SK-N-SH treated with all-trans-retinoic acid at 6 μM for 48 hours (cell line): ENCODE data around the gene SRD5A3.

Experiments
- CSDC2 ChIP-seq: fragments of 250-450 bp; sonication (Bioruptor Pico); IDR thresholded peaks from 2 replicates; pipeline ENCODE4 v1.5.0; 2020; ENCODE audit warnings: mild to moderate bottlenecking, moderate library complexity
- OSR1 ChIP-seq: fragments of 250-450 bp; sonication (Bioruptor Pico); IDR thresholded peaks from 2 replicates; pipeline ENCODE4 v1.8.0; 2022; ENCODE audit warnings: moderate library complexity, mild to moderate bottlenecking, inconsistent platforms
- RARB ChIP-seq: fragments of 250-450 bp; sonication (Bioruptor Pico); IDR thresholded peaks from 2 replicates; pipeline ENCODE4 v1.8.0; 2021; ENCODE audit warnings: mild to moderate bottlenecking, moderate library complexity
- TCF4 ChIP-seq: fragments of 250-450 bp; sonication (Bioruptor Pico); IDR thresholded peaks from 2 replicates; pipeline ENCODE4 v1.8.0; 2021; ENCODE audit warnings: mild to moderate bottlenecking, moderate library complexity, borderline replicate concordance
- ZFP3 ChIP-seq: fragments of 250-450 bp; sonication (Bioruptor Pico); IDR thresholded peaks from 2 replicates; pipeline ENCODE4 v1.5.0; 2020; ENCODE audit warnings: mild to moderate bottlenecking, moderate library complexity
- ZNF565 ChIP-seq: fragments of 450-650 bp; formaldehyde crosslinking; conservative IDR thresholded peaks from 2 replicates; pipeline ENCODE4 v1.5.0; 2020; ENCODE audit warnings: low read depth, mild to moderate bottlenecking, moderate library complexity
- ZNF8 ChIP-seq: fragments of 450-650 bp; formaldehyde crosslinking; IDR thresholded peaks from 2 replicates; pipeline ENCODE4 v1.5.0; 2020; ENCODE audit warnings: mild to moderate bottlenecking, moderate library complexity
- TF ChIP-seq, protein P1 (sequence below): fragments of 250-450 bp; sonication (Bioruptor Pico); IDR thresholded peaks from 2 replicates; pipeline ENCODE4 v1.5.1; 2020; ENCODE audit warnings: low read depth, mild to moderate bottlenecking, moderate library complexity
- TF ChIP-seq, protein P2 (sequence below): fragments of 250-450 bp; sonication (Bioruptor Pico); IDR thresholded peaks from 2 replicates; pipeline ENCODE4 v1.8.0; 2020; ENCODE audit warnings: mild to moderate bottlenecking, moderate library complexity, borderline replicate concordance
- TF ChIP-seq, protein P3 (sequence below): fragments of 250-450 bp; sonication (Bioruptor Pico); IDR thresholded peaks from 2 replicates; pipeline ENCODE4 v1.5.0; 2020; ENCODE audit warnings: mild to moderate bottlenecking, moderate library complexity

DNA sequence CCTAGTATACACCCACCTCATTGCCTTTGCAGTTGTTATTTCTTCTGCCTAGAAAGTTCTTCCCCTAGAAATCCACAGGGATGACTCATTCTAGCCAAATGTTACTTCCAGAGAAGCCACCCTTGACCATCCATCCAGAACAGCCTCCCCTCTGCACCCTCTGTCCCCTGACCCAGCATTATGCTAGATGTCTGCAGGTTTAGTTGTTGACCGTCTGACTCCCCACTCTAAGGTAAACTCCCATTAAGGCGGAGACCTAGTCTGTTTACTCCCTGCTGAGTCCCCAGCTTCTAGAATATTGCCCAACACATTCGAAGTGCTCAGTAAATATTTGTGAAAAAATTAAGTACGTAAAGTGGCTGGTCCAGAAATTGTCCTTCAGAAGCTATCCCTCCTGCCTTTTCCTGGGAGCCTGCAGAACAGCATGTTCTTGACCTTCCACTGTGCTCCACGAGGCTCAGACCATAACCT, 11.0 kb downstream of the SRD5A3 start:
- TF ChIP-seq, protein P1, sequence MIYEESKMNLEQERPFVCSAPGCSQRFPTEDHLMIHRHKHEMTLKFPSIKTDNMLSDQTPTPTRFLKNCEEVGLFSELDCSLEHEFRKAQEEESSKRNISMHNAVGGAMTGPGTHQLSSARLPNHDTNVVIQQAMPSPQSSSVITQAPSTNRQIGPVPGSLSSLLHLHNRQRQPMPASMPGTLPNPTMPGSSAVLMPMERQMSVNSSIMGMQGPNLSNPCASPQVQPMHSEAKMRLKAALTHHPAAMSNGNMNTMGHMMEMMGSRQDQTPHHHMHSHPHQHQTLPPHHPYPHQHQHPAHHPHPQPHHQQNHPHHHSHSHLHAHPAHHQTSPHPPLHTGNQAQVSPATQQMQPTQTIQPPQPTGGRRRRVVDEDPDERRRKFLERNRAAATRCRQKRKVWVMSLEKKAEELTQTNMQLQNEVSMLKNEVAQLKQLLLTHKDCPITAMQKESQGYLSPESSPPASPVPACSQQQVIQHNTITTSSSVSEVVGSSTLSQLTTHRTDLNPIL: no peak
- TF ChIP-seq RARB (CRISPR knock-in tag) (no peak), ZNF8 (CRISPR knock-in tag) (no peak), ZFP3 (no peak), OSR1 (CRISPR knock-in tag) (no peak), CSDC2 (no peak), ZNF565 (CRISPR knock-in tag) (no peak), TCF4 (CRISPR knock-in tag) (no peak)
- TF ChIP-seq, protein P2, sequence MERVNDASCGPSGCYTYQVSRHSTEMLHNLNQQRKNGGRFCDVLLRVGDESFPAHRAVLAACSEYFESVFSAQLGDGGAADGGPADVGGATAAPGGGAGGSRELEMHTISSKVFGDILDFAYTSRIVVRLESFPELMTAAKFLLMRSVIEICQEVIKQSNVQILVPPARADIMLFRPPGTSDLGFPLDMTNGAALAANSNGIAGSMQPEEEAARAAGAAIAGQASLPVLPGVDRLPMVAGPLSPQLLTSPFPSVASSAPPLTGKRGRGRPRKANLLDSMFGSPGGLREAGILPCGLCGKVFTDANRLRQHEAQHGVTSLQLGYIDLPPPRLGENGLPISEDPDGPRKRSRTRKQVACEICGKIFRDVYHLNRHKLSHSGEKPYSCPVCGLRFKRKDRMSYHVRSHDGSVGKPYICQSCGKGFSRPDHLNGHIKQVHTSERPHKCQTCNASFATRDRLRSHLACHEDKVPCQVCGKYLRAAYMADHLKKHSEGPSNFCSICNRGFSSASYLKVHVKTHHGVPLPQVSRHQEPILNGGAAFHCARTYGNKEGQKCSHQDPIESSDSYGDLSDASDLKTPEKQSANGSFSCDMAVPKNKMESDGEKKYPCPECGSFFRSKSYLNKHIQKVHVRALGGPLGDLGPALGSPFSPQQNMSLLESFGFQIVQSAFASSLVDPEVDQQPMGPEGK (CRISPR knock-in tag): no peak
- TF ChIP-seq, protein P3, sequence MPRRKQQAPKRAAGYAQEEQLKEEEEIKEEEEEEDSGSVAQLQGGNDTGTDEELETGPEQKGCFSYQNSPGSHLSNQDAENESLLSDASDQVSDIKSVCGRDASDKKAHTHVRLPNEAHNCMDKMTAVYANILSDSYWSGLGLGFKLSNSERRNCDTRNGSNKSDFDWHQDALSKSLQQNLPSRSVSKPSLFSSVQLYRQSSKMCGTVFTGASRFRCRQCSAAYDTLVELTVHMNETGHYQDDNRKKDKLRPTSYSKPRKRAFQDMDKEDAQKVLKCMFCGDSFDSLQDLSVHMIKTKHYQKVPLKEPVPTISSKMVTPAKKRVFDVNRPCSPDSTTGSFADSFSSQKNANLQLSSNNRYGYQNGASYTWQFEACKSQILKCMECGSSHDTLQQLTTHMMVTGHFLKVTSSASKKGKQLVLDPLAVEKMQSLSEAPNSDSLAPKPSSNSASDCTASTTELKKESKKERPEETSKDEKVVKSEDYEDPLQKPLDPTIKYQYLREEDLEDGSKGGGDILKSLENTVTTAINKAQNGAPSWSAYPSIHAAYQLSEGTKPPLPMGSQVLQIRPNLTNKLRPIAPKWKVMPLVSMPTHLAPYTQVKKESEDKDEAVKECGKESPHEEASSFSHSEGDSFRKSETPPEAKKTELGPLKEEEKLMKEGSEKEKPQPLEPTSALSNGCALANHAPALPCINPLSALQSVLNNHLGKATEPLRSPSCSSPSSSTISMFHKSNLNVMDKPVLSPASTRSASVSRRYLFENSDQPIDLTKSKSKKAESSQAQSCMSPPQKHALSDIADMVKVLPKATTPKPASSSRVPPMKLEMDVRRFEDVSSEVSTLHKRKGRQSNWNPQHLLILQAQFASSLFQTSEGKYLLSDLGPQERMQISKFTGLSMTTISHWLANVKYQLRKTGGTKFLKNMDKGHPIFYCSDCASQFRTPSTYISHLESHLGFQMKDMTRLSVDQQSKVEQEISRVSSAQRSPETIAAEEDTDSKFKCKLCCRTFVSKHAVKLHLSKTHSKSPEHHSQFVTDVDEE (CRISPR knock-in tag): no peak
